H9 (cell line): Measurements from ENCODE around the gene MMD2. TPM values are rescaled to one million over a fixed set of nuclear protein-coding genes. Genes with fewer than 3 reads are reported as not detected.

Source experiments
- DNase-seq: peaks from one replicate; pipeline ENCODE4 v3.0.0-alpha.2; 2017
- H2AFZ ChIP-seq: one replicate; pipeline ENCODE4 v1.6.1; 2013; ENCODE audit warnings: mild to moderate bottlenecking, low read length, control low read depth, moderate library complexity
- H2AK5ac ChIP-seq: 2 replicates; pipeline ENCODE4 v1.6.1; 2013; ENCODE audit warnings: low read length, control low read depth, mixed read lengths; ENCODE audit not compliant: insufficient read length
- H2BK120ac ChIP-seq: one replicate; pipeline ENCODE4 v1.6.1; 2013; ENCODE audit warnings: low read depth, mild to moderate bottlenecking, low read length, control low read depth, inconsistent platforms; ENCODE audit not compliant: poor library complexity, severe bottlenecking
- H2BK12ac ChIP-seq: 2 replicates; pipeline ENCODE4 v1.6.1; 2013; ENCODE audit warnings: low read length, control low read depth, mixed read lengths, low read depth; ENCODE audit not compliant: insufficient read length
- H2BK15ac ChIP-seq: 2 replicates; pipeline ENCODE4 v1.6.1; 2013; ENCODE audit warnings: low read depth, low read length, control low read depth
- H2BK20ac ChIP-seq: one replicate; pipeline ENCODE4 v1.6.1; 2013; ENCODE audit warnings: low read depth, mild to moderate bottlenecking, low read length, control low read depth, inconsistent platforms; ENCODE audit not compliant: poor library complexity, severe bottlenecking
- H2BK5ac ChIP-seq: 2 replicates; pipeline ENCODE4 v1.6.1; 2013; ENCODE audit warnings: low read length, control low read depth, mixed read lengths; ENCODE audit not compliant: insufficient read length
- H3K14ac ChIP-seq: 2 replicates; pipeline ENCODE4 v1.6.1; 2013; ENCODE audit warnings: low read length, control low read depth; ENCODE audit not compliant: insufficient read depth
- H3K18ac ChIP-seq: 2 replicates; pipeline ENCODE4 v1.6.1; 2013; ENCODE audit warnings: low read depth, mild to moderate bottlenecking, mixed read lengths, low read length, control low read depth; ENCODE audit not compliant: insufficient read length
- H3K23ac ChIP-seq: 2 replicates; pipeline ENCODE4 v1.6.1; 2013; ENCODE audit warnings: low read length, control low read depth, mixed read lengths, low read depth; ENCODE audit not compliant: insufficient read length
- H3K23me2 ChIP-seq: 2 replicates; pipeline ENCODE4 v1.6.1; 2013; ENCODE audit warnings: low read depth, mild to moderate bottlenecking, mixed read lengths, low read length, control low read depth; ENCODE audit not compliant: insufficient read length, poor library complexity, severe bottlenecking
- H3K27ac ChIP-seq: 2 replicates; pipeline ENCODE4 v1.5.1; 2013; ENCODE audit warnings: low read length, control low read depth, mixed read lengths, low read depth; ENCODE audit not compliant: insufficient read length
- H3K27me3 ChIP-seq: 2 replicates; pipeline ENCODE4 v1.6.1; 2013; ENCODE audit warnings: low read length, control low read depth, inconsistent platforms; ENCODE audit not compliant: insufficient read depth
- H3K4ac ChIP-seq: 2 replicates; pipeline ENCODE4 v1.6.1; 2013; ENCODE audit warnings: low read depth, mild to moderate bottlenecking, control low read depth, inconsistent platforms, low read length, moderate library complexity
- H3K4me1 ChIP-seq: 2 replicates; pipeline ENCODE4 v1.6.1; 2013; ENCODE audit warnings: low read length, control low read depth, inconsistent platforms; ENCODE audit not compliant: insufficient read depth
- H3K4me2 ChIP-seq: 2 replicates; pipeline ENCODE4 v1.6.1; 2013; ENCODE audit warnings: low read length, control low read depth, mixed read lengths; ENCODE audit not compliant: insufficient read length, insufficient read depth
- H3K56ac ChIP-seq: 2 replicates; pipeline ENCODE4 v1.6.1; 2013; ENCODE audit warnings: low read depth, mild to moderate bottlenecking, mixed read lengths, low read length, control low read depth; ENCODE audit not compliant: insufficient read length
- H3K79me1 ChIP-seq: 2 replicates; pipeline ENCODE4 v1.6.1; 2013; ENCODE audit warnings: low read depth, mild to moderate bottlenecking, moderate library complexity, low read length, control low read depth, inconsistent platforms; ENCODE audit not compliant: insufficient read depth, poor library complexity, severe bottlenecking
- H3K79me2 ChIP-seq: 2 replicates; pipeline ENCODE4 v1.6.1; 2013; ENCODE audit warnings: low read length, control low read depth, inconsistent platforms; ENCODE audit not compliant: insufficient read depth
- H3K9ac ChIP-seq: 2 replicates; pipeline ENCODE4 v1.6.1; 2013; ENCODE audit warnings: low read length, control low read depth, mixed read lengths; ENCODE audit not compliant: insufficient read length; ENCODE audit errors: extremely low read depth
- H3K9me3 ChIP-seq: one replicate; pipeline ENCODE4 v1.6.1; 2013; ENCODE audit warnings: low read depth, low read length, inconsistent platforms; ENCODE audit not compliant: control insufficient read depth
- H3T11ph ChIP-seq: one replicate; pipeline ENCODE4 v1.6.1; 2013; ENCODE audit warnings: mild to moderate bottlenecking, low read length, control low read depth, inconsistent platforms
- H4K20me1 ChIP-seq: one replicate; pipeline ENCODE4 v1.6.1; 2013; ENCODE audit not compliant: control insufficient read depth, insufficient read length, insufficient read depth
- H4K5ac ChIP-seq: 2 replicates; pipeline ENCODE4 v1.6.1; 2013; ENCODE audit warnings: low read depth, mild to moderate bottlenecking, mixed read lengths, low read length, control low read depth; ENCODE audit not compliant: insufficient read length
- H4K8ac ChIP-seq: replicated peaks from 2 replicates; pipeline ENCODE4 v1.6.1; 2013; ENCODE audit warnings: low read length, control low read depth, mixed read lengths, low read depth; ENCODE audit not compliant: insufficient read length
- H4K91ac ChIP-seq: 2 replicates; pipeline ENCODE4 v1.6.1; 2013; ENCODE audit warnings: low read depth, mild to moderate bottlenecking, moderate library complexity, mixed read lengths, low read length, control low read depth; ENCODE audit not compliant: insufficient read length
- H3K27ac Mint-ChIP-seq, 3 experiments: 2 replicates in 2 of 3; 3 replicates in 1 of 3; pipeline ENCODE4 v1.8.0; 2020 to 2021; ENCODE audit warnings: mixed read lengths in 3 of 3, mild to moderate bottlenecking in 1 of 3, moderate library complexity in 1 of 3
- H3K27me3 Mint-ChIP-seq: 2 replicates; pipeline ENCODE4 v1.8.0; 2021; ENCODE audit warnings: low read depth, mild to moderate bottlenecking, moderate library complexity, mixed read lengths
- H3K36me3 Mint-ChIP-seq, 3 experiments: 2 replicates in 2 of 3; 3 replicates in 1 of 3; pipeline ENCODE4 v1.8.0; 2020 to 2021; ENCODE audit warnings: low read depth in 3 of 3, mixed read lengths in 3 of 3; ENCODE audit not compliant: insufficient read depth in 1 of 3
- H3K4me1 Mint-ChIP-seq, 2 experiments: 2 replicates each; pipeline ENCODE4 v1.8.0; 2020; ENCODE audit warnings: mixed read lengths in 2 of 2
- H3K4me3 Mint-ChIP-seq, 2 experiments: 2 replicates in 1 of 2; 3 replicates in 1 of 2; pipeline ENCODE4 v1.8.0; 2020 to 2021; ENCODE audit warnings: mild to moderate bottlenecking in 2 of 2, mixed read lengths in 2 of 2, moderate library complexity in 1 of 2
- H3K9me3 Mint-ChIP-seq, 2 experiments: 2 replicates in 1 of 2; 3 replicates in 1 of 2; pipeline ENCODE4 v1.8.0; 2020; ENCODE audit warnings: mild to moderate bottlenecking in 2 of 2, mixed read lengths in 2 of 2, moderate library complexity in 1 of 2
- WGBS: extraction: QIAGEN DNeasy Blood & Tissue Kit; methylation state at CpG from one replicate; pipeline ENCODE4 v1.1.7; 2013; ENCODE audit warnings: missing lambda C conversion rate, low lambda C conversion rate, mixed read lengths; ENCODE audit not compliant: insufficient read length; ENCODE audit errors: extremely low coverage; 5-methylcytosine and 5-hydroxymethylcytosine counted together
- total RNA-seq: library from RNA; stranded (reverse); gene quantifications from 2 replicates; pipeline ENCODE4 v1.2.1, GENCODE V29; 2021
- TF ChIP-seq, protein P1 (sequence below): fragments of 200-600 bp; sonication (generic); conservative IDR thresholded peaks from 3 replicates; pipeline ENCODE4 v1.8.0; 2021; ENCODE audit warnings: antibody characterized with exemption, mild to moderate bottlenecking

Gene MMD2
- total RNA-seq, 1 experiment from 2014 or later = 0.20 TPM

GRCh38 chr7:4879396-4880081 is 79.4 kb downstream of the MMD2 start:
- H3K4ac ChIP-seq = no peak overlapping the region
- H3K4me2 ChIP-seq = no peak overlapping the region
- Mint-ChIP-seq H3K9me3 (no peaks in the 10 kb centered on the region; a peak in 2 of 5 replicates), H3K36me3 (peaks cover 0 to 10% (median 2%) of the 10 kb centered on the region in 3 experiments; a peak in 4 of 7 replicates), H3K27me3 (peaks cover 10% of the 10 kb centered on the region), H3K4me3 (no peak overlapping the region), H3K4me1 (peaks cover 11 to 15% of the 10 kb centered on the region in 2 experiments), H3K27ac (0 out of 7 replicates have a peak overlapping the region, but pooled peaks of 1 of the 3 experiments have one; percentile 18)
- H4K20me1 ChIP-seq = no peaks in the 10 kb centered on the region
- no peak overlapping the region for H3K18ac ChIP-seq
- no peak overlapping the region for H2BK12ac ChIP-seq
- H3K9me3 ChIP-seq = no peaks in the 10 kb centered on the region
- H4K8ac ChIP-seq = no peak overlapping the region
- H3K14ac ChIP-seq = no peak overlapping the region
- no peak overlapping the region for H4K5ac ChIP-seq
- no peak overlapping the region for H3K27ac ChIP-seq
- no peaks in the 10 kb centered on the region for H3K79me1 ChIP-seq
- H2BK120ac ChIP-seq = no peak overlapping the region
- H2BK15ac ChIP-seq = no peak overlapping the region
- no peak overlapping the region for H3T11ph ChIP-seq
- no peak overlapping the region for H2AK5ac ChIP-seq
- no peak overlapping the region for H3K56ac ChIP-seq
- WGBS = no CpG with 5 or more reads among the region's 27 CpGs
- H2BK20ac ChIP-seq = no peak overlapping the region
- no peak overlapping the region for H2BK5ac ChIP-seq
- TF ChIP-seq, protein P1, sequence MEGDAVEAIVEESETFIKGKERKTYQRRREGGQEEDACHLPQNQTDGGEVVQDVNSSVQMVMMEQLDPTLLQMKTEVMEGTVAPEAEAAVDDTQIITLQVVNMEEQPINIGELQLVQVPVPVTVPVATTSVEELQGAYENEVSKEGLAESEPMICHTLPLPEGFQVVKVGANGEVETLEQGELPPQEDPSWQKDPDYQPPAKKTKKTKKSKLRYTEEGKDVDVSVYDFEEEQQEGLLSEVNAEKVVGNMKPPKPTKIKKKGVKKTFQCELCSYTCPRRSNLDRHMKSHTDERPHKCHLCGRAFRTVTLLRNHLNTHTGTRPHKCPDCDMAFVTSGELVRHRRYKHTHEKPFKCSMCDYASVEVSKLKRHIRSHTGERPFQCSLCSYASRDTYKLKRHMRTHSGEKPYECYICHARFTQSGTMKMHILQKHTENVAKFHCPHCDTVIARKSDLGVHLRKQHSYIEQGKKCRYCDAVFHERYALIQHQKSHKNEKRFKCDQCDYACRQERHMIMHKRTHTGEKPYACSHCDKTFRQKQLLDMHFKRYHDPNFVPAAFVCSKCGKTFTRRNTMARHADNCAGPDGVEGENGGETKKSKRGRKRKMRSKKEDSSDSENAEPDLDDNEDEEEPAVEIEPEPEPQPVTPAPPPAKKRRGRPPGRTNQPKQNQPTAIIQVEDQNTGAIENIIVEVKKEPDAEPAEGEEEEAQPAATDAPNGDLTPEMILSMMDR = no peak
- no peaks in the 10 kb centered on the region for H3K4me1 ChIP-seq
- no peaks in the 10 kb centered on the region for H3K79me2 ChIP-seq
- H2AFZ ChIP-seq = no peak overlapping the region
- no peak for DNase-seq
- H3K23me2 ChIP-seq = peaks cover 11% of the 10 kb centered on the region
- H3K9ac ChIP-seq = no peak overlapping the region
- no peaks in the 10 kb centered on the region for H3K27me3 ChIP-seq
- H3K23ac ChIP-seq = no peak overlapping the region
- H4K91ac ChIP-seq = no peak overlapping the region
